Suprapubic skin (tissue), 4 donors: ENCODE results near the gene CAMTA1. TPM values are rescaled to one million over a fixed set of nuclear protein-coding genes. Genes with fewer than 3 reads are reported as not detected.
A peak's percentile ranks its signal among the peaks of the same experiment; 100 is the strongest.

ENCODE experiments used
- DNase-seq, 2 donors: peaks; one replicate each; pipeline ENCODE4 v3.0.0-alpha.2; 2019; ENCODE audit warnings: low spot score in 2 of 2
- H3K27ac ChIP-seq: fragments of 200-600 bp; sonication (generic); one replicate; pipeline ENCODE4 v1.5.1; 2019
- H3K27me3 ChIP-seq: fragments of 200-600 bp; sonication (generic); one replicate; pipeline ENCODE4 v1.5.1; 2019
- H3K36me3 ChIP-seq: fragments of 200-600 bp; sonication (generic); one replicate; pipeline ENCODE4 v1.5.1; 2019
- H3K4me1 ChIP-seq: fragments of 200-600 bp; sonication (generic); one replicate; pipeline ENCODE4 v1.5.1; 2019
- H3K4me3 ChIP-seq: fragments of 200-600 bp; sonication (generic); one replicate; pipeline ENCODE4 v1.5.1; 2019; ENCODE audit warnings: mild to moderate bottlenecking
- H3K9me3 ChIP-seq: fragments of 200-600 bp; sonication (generic); one replicate; pipeline ENCODE4 v1.5.1; 2019
- CTCF ChIP-seq, 2 donors: fragments of 200-600 bp in 1 of 2; fragments of 450-650 bp in 1 of 2; sonication (generic) in 1 of 2; IDR thresholded peaks; one replicate each; pipeline ENCODE4 v1.5.1; 2016 to 2019; ENCODE audit warnings: antibody characterized with exemption in 2 of 2, mild to moderate bottlenecking in 1 of 2, moderate library complexity in 1 of 2
- EP300 ChIP-seq: sonication (generic); formaldehyde crosslinking; IDR thresholded peaks from one replicate; pipeline ENCODE4 v1.6.1; 2017; ENCODE audit warnings: antibody characterized with exemption
- POLR2A ChIP-seq, 2 donors: fragments of 450-650 bp; IDR thresholded peaks; one replicate each; pipeline ENCODE4 v1.6.1; 2017; ENCODE audit warnings: antibody characterized with exemption in 2 of 2, mild to moderate bottlenecking in 2 of 2, moderate library complexity in 2 of 2
- POLR2AphosphoS5 ChIP-seq, 3 donors: sonication (generic); formaldehyde crosslinking; IDR thresholded peaks; one replicate each; pipeline ENCODE4 v1.6.1; 2017; ENCODE audit warnings: antibody characterized with exemption in 3 of 3
- WGBS: methylation state at CpG from one replicate; pipeline ENCODE4 v1.1.5; 2018; 5-methylcytosine and 5-hydroxymethylcytosine counted together
- total RNA-seq, 4 donors: library from RNA; depleted of rRNA; stranded (reverse); fragments of >200 nt; gene quantifications; one replicate each; pipeline ENCODE4 v1.1.0, GENCODE V29; 2016

CAMTA1 gene
- total RNA-seq, 4 donors from 2014 or later: 40.4 to 54.1 (median 46.6) TPM

- peak in 1 of 2 donors; percentile 50 for DNase-seq
- WGBS: 66% methylated on average over 11 of the region's 11 CpGs
- Histone ChIP-seq H3K9me3 (no peaks in the 10 kb centered on the region), H3K27ac (no peak overlapping the region), H3K4me3 (no peak overlapping the region), H3K36me3 (no peaks in the 10 kb centered on the region), H3K27me3 (peaks cover 19% of the 10 kb centered on the region), H3K4me1 (no peaks in the 10 kb centered on the region)
- TF ChIP-seq POLR2A (IDR thresholded peaks at IDR 0.05): no peak
- no peak for TF ChIP-seq CTCF (IDR thresholded peaks at IDR 0.05)
- no peak for TF ChIP-seq POLR2AphosphoS5 (IDR thresholded peaks at IDR 0.05)
- TF ChIP-seq EP300: no peak
These were observed 300.9 kb downstream of the CAMTA1 start for GRCh38 chr1:7086106-7086505.

- DNase-seq: peak in 1 of 2 donors; percentile 68
- no peak overlapping the region for H3K27ac ChIP-seq
- TF ChIP-seq EP300: no peak
- TF ChIP-seq POLR2AphosphoS5 (IDR thresholded peaks at IDR 0.05): no peak
- no peak for TF ChIP-seq POLR2A (IDR thresholded peaks at IDR 0.05)
- no peak for TF ChIP-seq CTCF (IDR thresholded peaks at IDR 0.05)
- H3K27me3 ChIP-seq: peaks cover 20% of the 10 kb centered on the region
- H3K9me3 ChIP-seq: no peaks in the 10 kb centered on the region
- WGBS: 80% methylated on average over 2 of the region's 9 CpGs
- no peaks in the 10 kb centered on the region for H3K4me1 ChIP-seq
- no peak overlapping the region for H3K4me3 ChIP-seq
- H3K36me3 ChIP-seq: no peaks in the 10 kb centered on the region
These were observed 302.6 kb downstream of the CAMTA1 start for GRCh38 chr1:7087888-7088287.

- no peaks in the 10 kb centered on the region for H3K9me3 ChIP-seq
- WGBS: 57% methylated on average over 5 of the region's 5 CpGs
- H3K27ac ChIP-seq: no peak overlapping the region
- TF ChIP-seq POLR2A (IDR thresholded peaks at IDR 0.05): no peak
- no peak for TF ChIP-seq POLR2AphosphoS5 (IDR thresholded peaks at IDR 0.05)
- no peak for TF ChIP-seq EP300
- TF ChIP-seq CTCF (IDR thresholded peaks at IDR 0.05): no peak
- peaks cover 17% of the 10 kb centered on the region for H3K27me3 ChIP-seq
- no peaks in the 10 kb centered on the region for H3K36me3 ChIP-seq
- H3K4me3 ChIP-seq: no peak overlapping the region
- no peak for DNase-seq
- no peaks in the 10 kb centered on the region for H3K4me1 ChIP-seq
These were observed 304.2 kb downstream of the CAMTA1 start for GRCh38 chr1:7089497-7089896.

- peaks cover 40% of the 10 kb centered on the region for H3K27me3 ChIP-seq
- TF ChIP-seq CTCF (IDR thresholded peaks at IDR 0.05) (no peak), POLR2A (IDR thresholded peaks at IDR 0.05) (no peak), EP300 (no peak), POLR2AphosphoS5 (IDR thresholded peaks at IDR 0.05) (no peak)
These were observed 308.0 kb downstream of the CAMTA1 start for GRCh38 chr1:7093297-7093696.

GRCh38 chr1:7094086-7094485, 308.8 kb downstream of the CAMTA1 start:
- Histone ChIP-seq H3K4me1 (no peaks in the 10 kb centered on the region), H3K27ac (no peak overlapping the region), H3K27me3 (peaks cover 48% of the 10 kb centered on the region), H3K9me3 (no peaks in the 10 kb centered on the region), H3K4me3 (no peak overlapping the region), H3K36me3 (no peaks in the 10 kb centered on the region)
- TF ChIP-seq POLR2A (IDR thresholded peaks at IDR 0.05): no peak
- TF ChIP-seq EP300: no peak
- TF ChIP-seq POLR2AphosphoS5 (IDR thresholded peaks at IDR 0.05): no peak
- TF ChIP-seq CTCF (IDR thresholded peaks at IDR 0.05): no peak
- DNase-seq: no peak
- WGBS: 84% methylated on average over 4 of the region's 4 CpGs

More at GRCh38 chr1:7093297-7093696, 308.0 kb downstream of the CAMTA1 start:
- Histone ChIP-seq H3K4me1 (no peaks in the 10 kb centered on the region), H3K9me3 (no peaks in the 10 kb centered on the region), H3K27ac (no peak overlapping the region), H3K36me3 (no peaks in the 10 kb centered on the region), H3K4me3 (no peak overlapping the region)
- no peak for DNase-seq
- WGBS: 51% methylated on average over 10 of the region's 10 CpGs
